ENCODE data around the gene MED1. TPM values are rescaled to one million over a fixed set of nuclear protein-coding genes. Genes with fewer than 3 reads are reported as not detected.

MED1 gene
- total and polyA plus RNA-seq, 9 of the 15 experiments (the other 6 are each of a cell fraction or from before 2014, with no cell fraction given): 14.0 to 59.8 (median 46.7) TPM

GRCh38 chr17:39401412-39402243 is 49.4 kb downstream of the MED1 start, which contains the start of gene FBXL20 (continued):
- peak; percentile 7; the same call in 1 of the 2 replicates for TF ChIP-seq ETS1 (conservative IDR thresholded peaks at IDR 0.05; ENCODE audit: control insufficient read depth, low read depth, low read length)
- no peak for TF ChIP-seq ELK1 (CRISPR knock-in tag; IDR thresholded peaks at IDR 0.05)
- no peak for TF ChIP-seq ZNF507 (tag; conservative IDR thresholded peaks at IDR 0.05)
- no peak for TF ChIP-seq HEY1 (CRISPR knock-in tag; IDR thresholded peaks at IDR 0.05; ENCODE audit: borderline replicate concordance)
- TF ChIP-seq MNT (conservative IDR thresholded peaks at IDR 0.05): peak; percentile 55 to 88; a peak in 3 of 4 replicates
- TF ChIP-seq THAP12 (CRISPR knock-in tag; IDR thresholded peaks at IDR 0.05): peak; percentile 75; the same call in 1 of the 2 replicates
- 0 out of 4 replicates have a peak, but pooled peaks have one; percentile 5 to 28 for TF ChIP-seq SIN3A (IDR thresholded peaks at IDR 0.05; ENCODE audit: borderline replicate concordance in 2 of 2, control insufficient read depth in 1 of 2, low read depth in 2 of 2, low read length in 2 of 2)
- no peak for TF ChIP-seq ZNF764 (CRISPR knock-in tag; IDR thresholded peaks at IDR 0.05; ENCODE audit: low read depth)
- TF ChIP-seq ZBTB49 (CRISPR knock-in tag; IDR thresholded peaks at IDR 0.05; ENCODE audit: borderline replicate concordance): no peak
- TF ChIP-seq ZNF133 (CRISPR knock-in tag; IDR thresholded peaks at IDR 0.05): no peak
- TF ChIP-seq ZNF766 (CRISPR knock-in tag; conservative IDR thresholded peaks at IDR 0.05): no peak
- TF ChIP-seq NCOR1 (IDR thresholded peaks at IDR 0.05): peak; percentile 51
- TF ChIP-seq TBP (optimal IDR thresholded peaks at IDR 0.05; ENCODE audit: low read depth, low read length): peak; percentile 84
- TF ChIP-seq CGGBP1 (CRISPR knock-in tag; IDR thresholded peaks at IDR 0.05): no peak
- TF ChIP-seq FOSL1 (tag; conservative IDR thresholded peaks at IDR 0.05): no peak
- TF ChIP-seq MAFK (IDR thresholded peaks at IDR 0.05; ENCODE audit: low read length): no peak
- TF ChIP-seq ZNF217 (CRISPR knock-in tag; IDR thresholded peaks at IDR 0.05): no peak

All from K562 (cell line).